GM12891 (cell line): Measurements from ENCODE around the gene CRADD.

Source experiments
- PAX5 ChIP-seq: IDR thresholded peaks from 2 replicates; pipeline ENCODE4 v1.6.1; 2011; ENCODE audit warnings: low read length, moderate library complexity, mild to moderate bottlenecking; ENCODE audit not compliant: insufficient read depth, severe bottlenecking
- POLR2A ChIP-seq: IDR thresholded peaks from 2 replicates; pipeline ENCODE4 v1.6.1; 2011; ENCODE audit warnings: low read depth, low read length, control low read depth
- POLR2AphosphoS5 ChIP-seq: IDR thresholded peaks from 2 replicates; pipeline ENCODE4 v1.6.1; 2011; ENCODE audit warnings: low read depth, low read length, control low read depth
- POU2F2 ChIP-seq: IDR thresholded peaks from 2 replicates; pipeline ENCODE4 v1.6.1; 2011; ENCODE audit warnings: low read depth, mild to moderate bottlenecking, control low read depth, low read length, moderate library complexity
- TAF1 ChIP-seq: IDR thresholded peaks from 2 replicates; pipeline ENCODE4 v1.6.1; 2011; ENCODE audit warnings: low read depth, low read length, control low read depth

DNA sequence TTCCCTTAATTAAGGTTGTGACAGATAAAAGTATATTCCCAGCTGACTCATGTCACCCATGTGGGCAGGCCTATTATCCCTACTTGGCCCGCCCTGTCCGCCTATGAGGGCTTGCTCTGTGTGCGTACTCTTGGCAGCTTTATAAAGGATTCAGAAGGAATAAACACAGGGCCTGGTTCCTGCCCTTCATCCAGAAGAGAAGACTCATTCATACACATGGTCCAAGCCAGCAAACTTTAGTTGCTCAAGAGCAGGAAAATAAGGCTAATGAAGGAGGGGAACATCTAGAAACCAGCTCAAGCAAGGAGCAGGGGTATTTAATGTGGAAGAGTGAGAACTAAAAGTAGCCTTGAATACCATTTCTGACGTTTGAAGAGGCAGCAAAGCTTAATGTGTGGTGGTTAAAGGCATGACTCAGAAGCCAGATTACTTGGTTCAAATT is 141.9 kb downstream of the CRADD start:
- no peak for TF ChIP-seq POLR2AphosphoS5
- no peak for TF ChIP-seq POLR2A
- no peak for TF ChIP-seq TAF1
- TF ChIP-seq POU2F2, result no peak
- TF ChIP-seq PAX5, result no peak
